ENCODE results near the gene PIGO.
A peak's percentile ranks its signal among the peaks of the same experiment; 100 is the strongest.

The PIGO gene

DNA sequence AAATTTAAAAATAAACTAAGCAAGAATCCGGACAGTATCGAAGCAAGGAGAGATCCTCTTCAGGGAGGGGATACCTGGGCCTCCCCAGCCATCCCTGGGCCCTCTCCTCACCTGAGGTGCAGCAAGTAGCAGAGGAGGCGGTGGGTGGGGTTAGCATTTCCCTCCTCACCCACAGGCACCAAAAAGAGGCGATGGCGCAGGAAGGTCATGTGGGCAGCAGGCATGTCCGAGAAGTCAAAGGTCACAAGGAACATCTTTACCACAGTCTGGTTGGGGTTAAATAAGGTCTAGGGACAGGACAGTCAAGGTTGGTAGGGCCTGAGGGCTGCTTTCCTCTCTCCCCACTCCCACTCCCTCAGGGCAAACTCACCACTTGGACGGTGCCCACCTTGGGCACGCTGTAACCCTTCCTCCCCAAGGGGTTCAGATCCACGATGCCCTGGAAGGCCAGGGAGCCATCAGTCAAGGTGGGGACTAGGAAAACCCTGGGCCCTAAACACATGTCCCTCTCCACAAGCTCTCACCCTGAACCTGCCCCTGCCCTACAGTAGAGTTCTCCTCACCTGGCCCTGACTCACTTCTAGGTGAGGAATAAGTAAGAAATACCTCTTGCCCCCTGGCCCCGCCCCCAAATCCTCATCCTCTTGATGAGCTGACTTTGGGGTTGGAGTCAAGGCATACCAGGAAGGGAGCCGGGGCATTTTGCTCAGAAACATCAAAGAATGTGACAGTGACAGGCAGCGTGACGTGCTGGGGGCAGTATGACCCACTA is 9.4 kb upstream of the PIGO start:
- no peak for FAIRE-seq

DNA sequence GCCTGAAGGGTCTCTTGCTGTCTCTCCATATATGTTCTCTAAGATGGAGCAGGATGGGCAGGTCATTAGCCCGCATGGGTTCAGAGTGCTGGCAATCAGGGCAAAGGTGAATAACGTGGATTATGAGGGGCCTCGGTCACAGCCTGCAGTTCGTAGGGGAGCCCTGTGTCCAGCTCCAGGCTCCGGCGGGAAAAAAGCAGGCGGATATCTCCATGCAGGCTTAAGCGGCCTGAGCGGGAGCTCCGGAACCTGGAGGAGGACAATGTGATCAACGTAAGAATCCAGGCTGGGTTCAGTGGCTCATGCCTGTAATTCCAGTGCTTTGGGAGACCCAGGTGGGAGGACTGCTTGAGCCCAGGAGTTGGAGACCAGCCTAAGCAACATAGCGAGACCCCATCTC is 8.7 kb upstream of the PIGO start:
- FAIRE-seq: no peak

DNA sequence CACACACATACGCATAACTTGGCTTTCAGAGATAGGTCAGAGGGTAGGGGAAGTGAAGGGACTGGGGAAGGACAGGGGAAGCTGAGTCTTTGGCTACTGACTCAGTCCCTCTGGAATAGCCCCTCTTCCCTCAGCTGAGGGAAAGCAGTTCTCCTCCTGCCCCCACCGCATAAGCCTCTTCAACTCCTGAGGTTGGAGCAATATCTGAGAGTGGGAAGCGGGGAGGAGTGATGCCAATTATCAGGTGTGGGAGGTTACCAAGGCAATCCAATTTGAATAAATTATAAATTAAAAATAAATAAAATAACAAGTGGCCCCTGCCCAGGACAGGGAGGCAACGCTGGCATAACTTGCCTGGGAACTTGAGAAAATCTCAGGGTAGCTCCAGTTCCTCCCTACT is 8.2 kb upstream of the PIGO start:
- no peak for FAIRE-seq

DNA sequence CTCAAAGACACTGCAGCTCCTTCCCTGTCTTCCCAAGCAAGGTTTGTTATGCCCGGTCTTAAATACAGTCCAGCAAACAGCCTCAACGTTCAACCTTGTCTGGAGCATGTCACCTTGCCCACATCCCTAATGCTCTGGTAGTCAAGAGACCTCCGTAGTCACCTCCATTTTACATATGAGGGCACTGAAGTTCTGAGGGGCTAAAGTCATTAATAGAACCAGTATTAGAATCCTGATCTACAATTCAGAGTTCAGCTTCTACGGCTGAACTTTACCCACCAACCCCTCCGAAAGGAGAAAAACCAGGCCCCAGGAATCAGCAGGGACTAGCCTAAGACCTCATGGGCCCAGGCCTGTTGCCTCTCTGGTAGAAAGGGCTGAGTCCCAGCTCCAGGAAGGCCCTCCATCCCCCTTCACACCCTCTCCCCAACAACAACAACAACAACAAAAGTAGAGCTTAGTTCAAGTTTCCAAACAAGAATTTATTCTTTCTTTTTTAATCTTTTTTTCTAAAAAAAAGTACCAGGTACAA is 7.3 kb upstream of the PIGO start:
- no peak for FAIRE-seq

DNA sequence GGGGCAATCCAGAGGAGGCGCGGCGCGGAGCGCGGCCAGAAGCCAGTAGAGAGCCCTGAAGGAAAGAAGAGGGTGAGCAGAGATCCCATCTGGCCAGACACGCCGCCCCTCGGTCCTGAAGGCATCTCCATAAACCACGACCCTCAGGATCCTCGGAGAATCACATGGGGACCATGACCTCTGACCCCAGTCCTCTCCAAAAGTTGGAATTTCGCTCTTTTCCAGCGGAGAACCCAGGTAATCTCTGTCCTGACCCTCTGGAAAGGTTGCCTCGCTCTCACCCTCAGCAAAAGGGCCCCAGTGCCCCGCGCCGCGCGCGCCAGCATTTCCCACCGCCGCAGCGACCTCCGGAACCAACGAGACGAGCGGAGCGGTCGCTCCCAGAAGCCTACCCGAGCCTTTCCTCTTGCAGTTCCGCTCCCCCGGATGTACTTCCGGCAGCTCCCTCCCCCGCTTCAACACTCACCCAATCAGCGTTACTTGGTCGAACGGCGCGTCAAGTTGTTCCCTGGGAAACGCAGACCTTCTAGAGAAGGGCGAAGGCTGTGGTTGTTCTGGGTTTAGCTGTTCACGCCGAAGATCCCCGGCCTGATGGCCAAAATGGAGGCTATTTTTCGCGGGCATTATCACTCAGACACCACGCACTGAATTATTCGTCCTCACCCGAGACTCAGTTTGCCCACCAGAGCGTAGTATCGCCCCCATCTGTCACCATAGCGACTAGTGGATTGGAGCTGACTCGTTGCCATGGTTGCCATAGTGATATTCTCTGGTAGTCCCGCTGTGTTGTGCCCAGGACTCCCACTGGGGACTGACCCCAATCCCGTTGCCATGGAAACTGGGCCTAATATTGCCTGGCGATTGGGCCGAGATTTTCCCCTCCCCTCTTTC is 6.6 kb upstream of the PIGO start, which contains the start of gene STOML2:
STOML2 (minus strand) TSS at position 363 of the 891 bp plus-strand sequence; CDS start at position 326, 37 bp downstream.
- no peak for FAIRE-seq

DNA sequence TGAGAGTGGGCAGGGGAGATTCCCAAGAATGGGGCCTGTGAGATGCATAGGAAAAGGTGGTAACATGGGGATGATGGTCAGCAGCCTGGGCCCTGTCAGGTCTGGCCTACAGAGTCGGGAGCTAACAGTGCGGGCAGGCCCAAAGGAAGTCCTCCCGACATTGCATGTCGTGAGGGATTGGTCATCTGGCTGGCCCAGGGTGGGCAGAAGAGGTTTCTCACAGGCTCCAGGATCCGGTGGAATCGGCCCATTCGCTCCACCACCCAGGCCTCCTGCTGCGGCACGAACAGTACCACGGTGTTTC is 6.0 kb upstream of the PIGO start:
- FAIRE-seq: no peak

DNA sequence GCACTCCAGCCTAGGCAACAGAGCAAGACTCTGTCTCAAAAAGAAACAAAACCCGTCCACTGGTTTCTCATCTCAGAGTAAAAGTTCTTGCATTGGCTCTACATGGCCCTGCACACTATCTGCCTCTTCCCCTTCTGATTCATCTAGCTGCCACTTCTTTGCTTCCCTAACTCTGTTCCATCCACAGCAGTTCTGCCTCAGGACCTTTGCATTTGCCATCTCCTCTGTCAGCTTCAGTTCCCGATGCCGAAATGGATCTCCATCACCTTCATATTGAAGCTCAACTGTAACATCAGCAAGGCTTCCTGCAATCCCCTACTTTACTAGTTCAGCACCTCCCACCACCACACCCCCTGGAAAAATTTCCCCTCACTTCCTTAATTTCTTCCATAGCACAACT is 1.2 kb upstream of the PIGO start:
- FAIRE-seq: no peak

DNA sequence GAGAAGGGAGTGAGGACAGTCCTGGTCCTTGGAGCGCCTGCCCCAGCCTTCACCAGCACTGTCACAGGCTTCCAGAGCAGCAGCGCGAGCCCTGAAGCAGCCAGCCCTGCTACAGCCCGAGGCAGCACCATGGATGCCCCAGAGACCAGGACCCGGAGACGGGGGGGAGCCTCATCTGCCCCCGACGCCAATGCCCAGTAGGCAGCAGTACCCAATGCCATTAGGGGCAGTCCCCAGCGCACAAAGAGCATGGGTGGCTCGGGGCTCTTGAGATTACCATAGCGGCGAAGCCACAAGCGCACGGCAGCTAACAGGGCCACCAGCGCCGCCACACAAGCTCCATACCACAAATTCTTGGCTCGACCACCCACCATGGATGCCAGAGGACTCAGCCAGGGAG is 4.9 kb downstream of the PIGO start:
- no peak for FAIRE-seq

DNA sequence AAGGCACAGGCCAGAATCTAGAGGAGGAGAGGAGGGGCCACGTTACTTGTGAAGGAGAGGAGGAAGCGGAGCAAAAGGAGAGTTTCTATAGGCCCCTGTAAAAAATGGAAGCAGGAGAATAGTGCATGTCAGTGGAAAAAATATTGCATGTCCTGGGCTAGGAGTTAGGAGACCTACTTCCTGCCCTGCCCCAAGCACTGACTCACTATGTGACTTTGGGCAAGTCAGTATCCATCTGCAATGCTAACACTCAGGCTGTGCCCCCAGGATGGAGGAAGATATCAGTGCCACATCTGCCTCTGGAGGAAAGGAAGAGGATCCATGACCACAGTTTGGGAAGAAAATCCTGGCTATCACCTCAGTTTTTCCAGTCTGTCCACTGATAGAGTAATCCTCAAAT is 7.0 kb downstream of the PIGO start:
- FAIRE-seq: no peak

DNA sequence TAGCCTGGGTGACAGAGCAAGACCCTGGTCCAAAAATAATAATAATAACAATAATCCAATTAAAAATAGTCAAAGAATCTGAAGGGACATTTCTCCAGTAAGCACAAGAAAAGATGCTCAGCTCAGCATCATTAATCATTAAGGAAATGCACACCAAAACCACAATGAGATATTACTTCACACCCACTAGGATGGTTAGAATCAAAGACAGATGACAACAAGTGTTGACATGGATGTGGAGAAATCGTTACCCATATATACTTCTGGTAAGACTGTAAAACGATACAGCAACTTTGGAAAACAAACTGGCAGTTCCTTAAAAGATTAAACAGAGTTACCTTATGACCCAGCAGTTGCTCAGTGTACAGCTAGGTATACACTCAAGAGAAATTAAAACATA is 11.3 kb downstream of the PIGO start:
- no peak for FAIRE-seq

DNA sequence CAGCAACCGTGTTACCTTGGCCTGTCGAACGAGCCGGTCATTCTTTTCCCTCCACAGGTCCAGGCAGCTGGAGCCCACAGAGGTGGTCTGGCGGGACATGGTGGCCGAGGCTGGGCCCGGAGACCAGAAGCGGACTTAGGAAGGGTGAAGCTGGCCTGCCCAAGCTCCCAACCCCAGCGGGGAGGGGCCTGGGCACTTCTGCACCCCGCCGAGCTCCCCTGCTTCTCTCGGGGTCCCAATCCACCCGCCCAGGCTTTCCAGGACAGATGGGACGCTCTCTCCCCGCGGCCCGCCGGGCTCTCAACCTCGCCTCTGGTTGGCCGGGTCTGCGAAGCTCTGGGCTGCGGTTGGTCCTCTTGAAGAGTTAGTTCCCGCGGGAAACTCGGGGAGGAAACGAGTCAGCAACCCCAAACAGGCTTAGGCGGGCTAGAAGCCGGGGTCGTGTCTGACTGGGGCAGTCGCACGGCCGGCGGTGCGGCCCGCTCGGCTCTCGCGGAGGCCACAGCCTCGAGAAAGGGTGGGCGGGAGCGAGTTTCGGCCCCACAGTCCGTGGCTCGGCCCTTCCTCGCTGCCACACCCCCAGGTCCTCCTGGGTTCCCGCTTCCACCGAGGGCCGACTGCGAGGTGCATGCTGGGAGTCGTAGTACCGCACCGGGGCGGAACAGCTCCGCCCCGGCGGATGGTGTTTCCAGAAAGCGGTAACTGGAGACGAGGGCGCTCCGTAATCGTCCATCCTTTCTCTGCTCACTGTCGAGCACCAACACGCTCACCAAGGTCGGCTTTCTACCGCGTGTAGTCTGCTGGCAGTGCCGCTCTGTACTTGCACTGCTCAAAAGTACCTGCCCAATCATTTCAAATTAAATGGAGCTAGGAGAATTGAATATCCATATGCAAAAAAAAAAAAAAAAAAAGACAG is 16.7 kb downstream of the PIGO start, which contains the start of gene FANCG:
FANCG (minus strand) TSS at position 517 of the 916 bp plus-strand sequence; CDS start at position 99, 418 bp downstream.
- no peak for FAIRE-seq

DNA sequence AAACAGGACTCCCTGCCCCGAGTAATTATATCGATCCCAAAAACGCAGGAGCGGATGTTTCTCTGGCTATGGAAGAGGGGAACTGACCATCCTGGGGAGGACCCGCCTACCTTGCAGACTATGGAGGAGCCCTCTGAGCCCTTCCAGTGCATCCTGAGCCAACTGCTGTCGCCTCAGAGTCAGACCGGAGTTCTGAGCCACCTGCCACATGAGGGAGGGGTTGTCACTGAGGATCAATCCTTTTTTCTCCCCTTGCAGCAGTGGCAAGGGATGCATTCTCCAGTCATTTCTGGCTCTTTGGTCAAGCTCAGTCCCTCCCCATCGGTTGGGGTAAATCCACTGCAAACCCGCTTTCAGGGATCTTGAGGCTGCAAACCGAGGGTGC is 17.4 kb downstream of the PIGO start:
- no peak for FAIRE-seq

DNA sequence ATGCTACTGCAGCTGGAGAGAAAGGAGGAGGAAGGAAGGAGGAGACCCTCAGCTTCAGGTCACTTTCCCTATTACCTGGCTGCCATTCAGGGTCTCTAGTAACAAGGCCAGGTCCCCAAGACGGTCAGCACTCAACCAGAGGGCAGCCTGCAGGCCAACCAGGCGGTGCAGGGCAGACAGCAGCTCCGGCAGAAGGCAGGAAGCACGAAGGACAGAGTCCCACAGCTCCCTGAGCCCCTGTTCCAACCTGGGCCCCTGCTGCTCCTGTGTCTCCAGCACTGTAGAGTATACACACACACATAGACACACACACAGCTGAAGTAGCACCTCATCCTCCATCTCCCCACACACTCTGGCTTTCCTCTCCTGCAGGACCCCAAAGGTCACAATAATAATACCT is 18.3 kb downstream of the PIGO start:
- FAIRE-seq: no peak

DNA sequence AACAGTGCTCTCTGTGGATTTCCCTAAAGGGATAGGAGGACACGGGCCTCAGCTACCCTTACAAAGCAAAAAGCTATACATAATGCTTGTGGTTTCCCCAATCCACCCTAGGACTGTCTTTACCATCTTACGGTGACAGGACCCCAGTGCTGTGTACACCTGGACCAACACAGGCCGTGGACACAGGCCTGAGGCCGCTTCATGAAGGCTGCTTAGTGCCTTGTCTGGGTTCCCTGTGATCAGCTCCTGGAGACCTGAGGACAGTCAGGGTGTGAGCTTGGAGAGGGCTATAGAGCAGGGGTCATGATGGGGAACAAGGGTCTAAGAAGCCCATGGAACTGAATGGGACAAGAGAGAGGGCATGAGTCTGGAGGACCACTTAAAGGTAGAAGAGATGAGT is 19.5 kb downstream of the PIGO start:
- no peak for FAIRE-seq

DNA sequence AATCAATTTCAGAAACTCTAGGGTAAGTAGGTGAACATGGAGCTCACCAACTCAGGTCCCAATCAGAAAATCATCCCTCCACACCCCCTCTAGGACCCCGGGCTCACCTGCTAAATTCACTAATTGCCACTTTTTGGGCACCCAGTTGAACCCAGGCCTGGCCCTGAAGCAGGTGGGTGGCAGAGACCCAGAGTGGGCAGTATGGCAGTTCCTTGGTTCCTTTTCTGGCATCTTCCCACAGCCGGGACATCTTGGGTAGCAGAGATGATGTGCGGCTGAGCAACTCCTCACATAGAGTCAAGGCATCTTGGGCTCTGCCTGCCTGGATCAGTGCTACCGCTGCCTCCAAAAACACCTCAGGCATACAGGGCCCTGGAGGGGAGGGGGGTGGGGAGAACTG is 21.0 kb downstream of the PIGO start:
- no peak for FAIRE-seq

DNA sequence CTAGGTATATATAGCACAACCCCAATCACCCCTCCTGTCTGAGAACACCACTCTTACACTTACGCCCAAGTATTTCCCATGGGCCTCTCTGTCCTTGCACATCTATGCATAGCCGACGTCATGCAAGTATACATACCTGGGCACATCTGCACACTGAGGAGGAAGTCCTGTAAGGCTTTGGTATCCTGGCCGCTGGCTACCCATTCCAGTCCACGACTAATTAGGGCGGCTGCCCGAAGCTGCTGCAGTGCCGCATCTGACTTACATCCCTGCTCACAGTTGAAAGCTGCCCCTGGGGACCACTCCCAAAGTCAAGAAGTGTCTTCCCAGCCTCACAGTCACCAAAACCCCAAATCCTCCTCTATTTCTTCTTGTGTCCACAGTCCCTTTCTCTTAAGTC is 21.6 kb downstream of the PIGO start:
- FAIRE-seq: no peak

DNA sequence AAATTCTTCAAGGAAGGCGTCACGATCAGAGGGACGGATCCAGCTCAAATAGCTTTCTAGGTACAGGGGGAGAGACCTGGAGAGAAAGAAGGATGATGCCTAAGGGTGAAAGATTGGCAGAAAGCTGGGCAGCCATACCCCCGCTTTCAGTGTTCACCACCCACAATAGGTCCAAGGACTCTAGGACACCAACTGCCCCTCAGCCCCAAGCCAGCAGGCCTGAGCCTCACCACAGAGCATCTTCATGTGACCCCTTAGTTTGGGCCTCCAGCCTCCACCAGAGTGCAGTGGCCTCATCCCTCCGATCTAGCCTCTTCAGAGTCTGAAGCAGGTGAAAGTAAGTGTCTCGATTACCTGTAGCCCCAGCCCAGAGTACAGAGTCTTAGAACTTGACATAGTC is 22.2 kb downstream of the PIGO start:
- FAIRE-seq: no peak

DNA sequence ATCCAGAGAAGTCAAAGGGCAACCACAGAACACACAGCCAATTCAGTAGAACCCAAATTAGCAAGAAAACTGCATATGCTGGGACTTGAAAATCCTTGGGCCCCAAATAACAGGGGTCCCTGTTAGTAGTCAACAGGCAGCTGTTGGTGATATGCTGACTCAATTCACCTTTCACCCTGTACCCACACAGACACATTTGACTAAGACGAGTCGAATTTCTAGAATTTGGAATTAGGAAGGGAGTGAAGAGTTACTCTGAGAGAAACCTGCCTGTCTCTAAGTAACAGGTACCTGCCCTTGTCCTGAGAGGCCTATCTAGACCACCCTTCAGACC is 23.1 kb downstream of the PIGO start:
- FAIRE-seq: no peak

DNA sequence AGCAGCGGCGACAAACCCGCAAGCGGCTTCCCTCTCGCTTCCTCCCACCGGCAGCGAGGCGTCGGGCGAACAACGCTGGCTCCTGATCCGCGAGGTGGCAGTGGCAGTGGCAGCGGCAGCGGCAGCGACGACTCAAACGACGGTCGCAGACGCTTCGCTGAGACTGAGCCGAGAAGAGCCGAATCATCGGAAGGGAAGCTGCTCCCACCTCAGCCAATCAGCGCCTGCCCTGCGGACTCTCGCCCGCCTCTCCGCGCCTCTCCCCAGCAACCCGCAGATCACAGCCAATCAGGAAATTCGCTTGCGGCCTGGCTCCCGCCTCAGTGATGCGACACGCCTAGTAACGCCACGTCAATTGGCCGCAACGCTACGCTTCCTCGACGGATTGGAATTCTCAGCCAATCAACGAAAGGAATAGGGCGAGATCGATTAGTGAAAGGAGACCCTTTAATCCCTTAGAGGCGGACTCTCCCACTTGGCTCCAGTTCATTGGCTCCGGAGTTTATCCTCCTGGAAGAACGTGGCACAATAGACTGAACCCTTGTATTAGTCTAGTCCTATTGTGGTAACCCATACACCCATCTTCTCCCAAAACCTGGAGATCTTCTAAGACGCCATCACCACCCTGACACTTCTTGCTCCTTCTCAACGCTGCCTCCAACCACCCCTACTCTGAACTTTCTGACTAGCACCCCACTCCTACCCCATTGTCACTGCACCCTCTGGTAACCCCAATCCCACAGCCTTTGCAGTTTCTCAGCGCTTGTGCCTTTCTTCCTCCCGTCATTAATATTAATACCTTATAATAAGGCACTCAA is 23.7 kb downstream of the PIGO start, which contains the start of gene VCP:
VCP (minus strand) TSS at position 165 of the 818 bp plus-strand sequence. CDS start 272 bp downstream, outside the sequence.
- peak; percentile 89 for FAIRE-seq

DNA sequence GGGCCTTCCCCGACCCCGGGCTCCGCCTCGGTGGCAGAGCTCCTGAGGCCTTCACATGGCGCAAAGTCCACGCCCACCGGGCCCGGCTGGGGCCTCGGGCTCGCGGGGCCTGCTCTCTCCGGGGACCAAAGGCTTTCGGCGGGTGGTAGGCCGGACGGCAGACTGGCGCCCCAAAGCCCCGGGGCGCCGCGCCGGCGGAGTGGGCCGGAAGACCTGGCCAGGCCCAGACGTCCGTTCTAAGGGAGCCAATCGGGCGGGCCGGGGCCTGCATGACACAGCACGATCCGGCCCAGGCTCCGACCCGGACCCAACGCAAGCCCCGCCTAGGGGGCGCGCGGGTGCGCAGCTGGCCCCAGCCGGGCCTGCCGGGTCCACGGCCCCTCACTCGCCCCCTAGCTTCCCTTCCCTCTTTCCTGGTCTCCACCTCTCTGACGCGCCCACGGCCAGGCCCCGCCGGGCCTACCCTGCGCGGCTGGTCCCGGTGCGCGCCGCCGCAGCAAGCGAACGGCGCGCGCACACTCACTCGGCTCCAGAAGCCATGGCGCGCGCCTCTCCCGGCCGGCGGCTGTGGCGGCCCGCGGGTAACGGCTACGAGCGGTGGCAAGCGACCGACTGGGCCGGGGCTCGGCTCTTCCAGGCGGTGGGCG is 24.5 kb downstream of the PIGO start:
- no peak for FAIRE-seq

Measured in colon (tissue), 2 donors.